ENCODE data around the gene GPR153.

DNA sequence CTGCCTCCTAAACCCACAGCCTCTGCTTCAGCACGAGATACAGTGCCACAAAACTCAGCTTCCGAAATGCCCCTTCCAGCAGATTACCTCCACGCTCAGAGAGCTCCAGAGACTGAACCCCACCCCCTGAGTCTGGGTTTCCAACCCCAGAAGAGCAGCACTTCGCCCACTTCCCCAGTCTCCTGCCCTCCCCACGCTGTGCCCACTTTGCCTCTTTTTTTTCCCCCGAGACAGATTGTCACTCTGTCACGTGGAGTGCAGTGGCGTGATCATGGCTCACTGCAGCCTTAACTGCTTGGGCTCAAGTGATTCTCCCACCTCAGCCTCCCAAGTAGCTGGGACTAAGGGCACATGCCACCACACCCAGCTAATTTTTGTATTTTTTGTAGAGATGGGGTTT lies 35.2 kb downstream of the GPR153 start:
- TF ChIP-seq POLR2A (IDR thresholded peaks at IDR 0.05) = no peak
- TF ChIP-seq, protein P1, sequence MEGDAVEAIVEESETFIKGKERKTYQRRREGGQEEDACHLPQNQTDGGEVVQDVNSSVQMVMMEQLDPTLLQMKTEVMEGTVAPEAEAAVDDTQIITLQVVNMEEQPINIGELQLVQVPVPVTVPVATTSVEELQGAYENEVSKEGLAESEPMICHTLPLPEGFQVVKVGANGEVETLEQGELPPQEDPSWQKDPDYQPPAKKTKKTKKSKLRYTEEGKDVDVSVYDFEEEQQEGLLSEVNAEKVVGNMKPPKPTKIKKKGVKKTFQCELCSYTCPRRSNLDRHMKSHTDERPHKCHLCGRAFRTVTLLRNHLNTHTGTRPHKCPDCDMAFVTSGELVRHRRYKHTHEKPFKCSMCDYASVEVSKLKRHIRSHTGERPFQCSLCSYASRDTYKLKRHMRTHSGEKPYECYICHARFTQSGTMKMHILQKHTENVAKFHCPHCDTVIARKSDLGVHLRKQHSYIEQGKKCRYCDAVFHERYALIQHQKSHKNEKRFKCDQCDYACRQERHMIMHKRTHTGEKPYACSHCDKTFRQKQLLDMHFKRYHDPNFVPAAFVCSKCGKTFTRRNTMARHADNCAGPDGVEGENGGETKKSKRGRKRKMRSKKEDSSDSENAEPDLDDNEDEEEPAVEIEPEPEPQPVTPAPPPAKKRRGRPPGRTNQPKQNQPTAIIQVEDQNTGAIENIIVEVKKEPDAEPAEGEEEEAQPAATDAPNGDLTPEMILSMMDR (IDR thresholded peaks at IDR 0.05) = no peak

All from lower leg skin (tissue), 3 donors.